Activated CD4-positive, alpha-beta T cell treated with anti-CD3 and anti-CD28 coated beads, Interleukin-2, amount 50 U/mL, for 24 hours (primary cell): ENCODE results near the gene TSPAN7.

Experiments
- DNase-seq, 2 donors: peaks; one replicate each; pipeline ENCODE4 v3.0.0-alpha.2; 2020; ENCODE audit warnings: low read depth in 1 of 2, low spot score in 1 of 2

TSPAN7 gene

GRCh38 chrX:38643903-38644302 is 82.6 kb downstream of the TSPAN7 start:
- DNase-seq, result no peak

- DNase-seq, result no peak
Measured at GRCh38 chrX:38646129-38646528, 84.8 kb downstream of the TSPAN7 start.

- no peak for DNase-seq
Measured at GRCh38 chrX:38649221-38649620, 87.9 kb downstream of the TSPAN7 start.

GRCh38 chrX:38649674-38650647 is 88.6 kb downstream of the TSPAN7 start:
- no peak for DNase-seq

GRCh38 chrX:38651625-38652601 is 90.6 kb downstream of the TSPAN7 start:
- no peak for DNase-seq

- DNase-seq, result no peak
Measured at GRCh38 chrX:38652934-38653442, 91.6 kb downstream of the TSPAN7 start.

- no peak for DNase-seq
Measured at GRCh38 chrX:38654302-38654701, 93.0 kb downstream of the TSPAN7 start.

- no peak for DNase-seq
Measured at GRCh38 chrX:38656350-38656915, 95.1 kb downstream of the TSPAN7 start.

GRCh38 chrX:38657562-38657961 is 96.2 kb downstream of the TSPAN7 start:
- DNase-seq, result no peak

- DNase-seq, result no peak
Measured at GRCh38 chrX:38660395-38661102, 99.2 kb downstream of the TSPAN7 start.

- no peak for DNase-seq
Measured at GRCh38 chrX:38661103-38661441, 99.7 kb downstream of the TSPAN7 start.

GRCh38 chrX:38661561-38661960 is 100.2 kb downstream of the TSPAN7 start:
- DNase-seq, result no peak

- DNase-seq, result no peak
Measured at GRCh38 chrX:38662640-38663039, 101.3 kb downstream of the TSPAN7 start.

- DNase-seq, result no peak
Measured at GRCh38 chrX:38664285-38664684, 102.9 kb downstream of the TSPAN7 start.

GRCh38 chrX:38666909-38667308 is 105.6 kb downstream of the TSPAN7 start:
- no peak for DNase-seq

- DNase-seq, result no peak
Measured at GRCh38 chrX:38668771-38669170, 107.4 kb downstream of the TSPAN7 start.

- no peak for DNase-seq
Measured at GRCh38 chrX:38669428-38669827, 108.1 kb downstream of the TSPAN7 start.

GRCh38 chrX:38672646-38673045 is 111.3 kb downstream of the TSPAN7 start:
- DNase-seq, result no peak

GRCh38 chrX:38675856-38676255 is 114.5 kb downstream of the TSPAN7 start:
- DNase-seq, result no peak

GRCh38 chrX:38678183-38678582 is 116.8 kb downstream of the TSPAN7 start:
- no peak for DNase-seq

GRCh38 chrX:38678821-38679220 is 117.5 kb downstream of the TSPAN7 start:
- DNase-seq, result no peak
